Measurements from ENCODE around the gene CFAP91. TPM values are rescaled to one million over a fixed set of nuclear protein-coding genes. Genes with fewer than 3 reads are reported as not detected.

The CFAP91 gene
- total RNA-seq, 1 experiment from 2014 or later = 0.90 TPM

- no peak for DNase-seq (ENCODE audit: low read depth, low spot score)
- H3K4me1 ChIP-seq (ENCODE audit: control insufficient read depth, insufficient read depth, low read length) = peaks cover 3% of the 10 kb centered on the region; the same call in 1 of the 2 replicates
- intact Hi-C loops (cut with micrococcal nuclease; ENCODE audit: unreplicated experiment) (no loop called here), in situ Hi-C loops (cut with HindIII; ENCODE audit: low pct_unique_long_range_greater_than_20kb, low sequenced_read_pairs) (no loop called here)
- POLR2A ChIA-PET = no interaction called here
- ATAC-seq = no peak
- H3K36me3 ChIP-seq (ENCODE audit: control insufficient read depth, insufficient read depth, low read length) = no peaks in the 10 kb centered on the region
- no peaks in the 10 kb centered on the region; the same call in 1 of the 2 replicates for H3K27me3 ChIP-seq (ENCODE audit: control insufficient read depth, insufficient read depth, low read length)
- no TSS peak for BruUV-seq (replicated peaks)
- no peak overlapping the region for H3K4me3 ChIP-seq (ENCODE audit: low read depth in 2 of 2, low read length in 2 of 2)
- CTCF ChIA-PET = no interaction called here
- no peak for TF ChIP-seq TCF7L2 (IDR thresholded peaks at IDR 0.05; ENCODE audit: low read depth, low read length)
- TF ChIP-seq SIN3A (IDR thresholded peaks at IDR 0.05; ENCODE audit: borderline replicate concordance, insufficient read depth, low read depth, low read length) = no peak
- TF ChIP-seq POLR2AphosphoS5 (IDR thresholded peaks at IDR 0.05; ENCODE audit: low read depth, low read length) = no peak
- no peak for TF ChIP-seq REST (IDR thresholded peaks at IDR 0.05; ENCODE audit: insufficient read depth in 1 of 2, low read depth in 2 of 2, low read length in 1 of 2)
- no peak for TF ChIP-seq CTCF (IDR thresholded peaks at IDR 0.05)
- no peak overlapping the region for H3K27ac ChIP-seq (ENCODE audit: low read length)
- no peaks in the 10 kb centered on the region for H3K9me3 ChIP-seq (ENCODE audit: control insufficient read depth, insufficient read depth, low read depth, low read length)
These were observed 5.4 kb upstream of the CFAP91 start for GRCh38 chr3:119697394-119697793.

DNA sequence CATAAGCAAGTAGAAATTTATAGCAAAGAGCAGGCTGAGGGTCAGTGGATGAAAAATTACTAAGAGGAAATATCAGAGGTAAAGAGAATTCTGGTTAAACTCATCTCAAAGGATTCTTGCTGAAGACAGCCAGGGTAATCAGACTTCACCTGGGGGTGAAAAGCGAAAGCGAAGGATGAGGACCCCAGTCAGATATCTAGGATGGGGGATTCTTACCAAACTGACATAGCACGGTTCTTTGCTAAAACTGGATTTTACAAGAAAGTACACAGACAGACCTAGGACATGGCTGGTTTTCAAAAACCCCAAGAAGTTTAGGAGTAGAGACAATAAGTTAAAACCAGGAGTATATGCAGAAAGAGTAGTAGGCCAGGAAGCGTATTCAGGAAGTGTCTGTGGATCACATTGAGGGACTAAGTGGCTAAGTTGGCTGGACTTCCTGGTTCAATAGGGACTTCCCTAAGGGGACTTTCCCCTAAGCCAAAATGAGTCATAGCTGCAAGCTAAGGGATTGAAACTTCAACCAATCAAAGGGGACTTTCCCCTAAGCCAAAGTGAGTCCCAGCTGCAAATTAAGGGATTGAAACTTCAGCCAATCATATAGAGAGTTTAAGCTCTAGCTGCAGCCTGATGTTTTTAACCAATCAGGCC, 2.4 kb upstream of the CFAP91 start:
- CTCF ChIA-PET = no interaction called here
- H3K27me3 ChIP-seq (ENCODE audit: control insufficient read depth, insufficient read depth, low read length) = 0 out of 2 replicates have a peak, but pooled peaks cover 3% of the 10 kb centered on the region
- ATAC-seq (no peak), DNase-seq (ENCODE audit: low read depth, low spot score) (no peak)
- in situ Hi-C loops (cut with HindIII; ENCODE audit: low pct_unique_long_range_greater_than_20kb, low sequenced_read_pairs) = no loop called here
- no peak overlapping the region for H3K27ac ChIP-seq (ENCODE audit: low read length)
- H3K4me3 ChIP-seq (ENCODE audit: low read depth in 2 of 2, low read length in 2 of 2) = no peak overlapping the region
- POLR2A ChIA-PET = no interaction called here
- H3K36me3 ChIP-seq (ENCODE audit: control insufficient read depth, insufficient read depth, low read length) = no peaks in the 10 kb centered on the region
- peaks cover 5% of the 10 kb centered on the region; the same call in 1 of the 2 replicates for H3K4me1 ChIP-seq (ENCODE audit: control insufficient read depth, insufficient read depth, low read length)
- intact Hi-C loops (cut with micrococcal nuclease; ENCODE audit: unreplicated experiment) = no loop called here
- H3K9me3 ChIP-seq (ENCODE audit: control insufficient read depth, insufficient read depth, low read depth, low read length) = no peaks in the 10 kb centered on the region
- TF ChIP-seq SIN3A (IDR thresholded peaks at IDR 0.05; ENCODE audit: borderline replicate concordance, insufficient read depth, low read depth, low read length) (no peak), REST (IDR thresholded peaks at IDR 0.05; ENCODE audit: insufficient read depth in 1 of 2, low read depth in 2 of 2, low read length in 1 of 2) (no peak), TCF7L2 (IDR thresholded peaks at IDR 0.05; ENCODE audit: low read depth, low read length) (no peak), CTCF (IDR thresholded peaks at IDR 0.05) (no peak), POLR2AphosphoS5 (IDR thresholded peaks at IDR 0.05; ENCODE audit: low read depth, low read length) (no peak)
- no TSS peak for BruUV-seq (replicated peaks)
